Glomerular endothelial cell (primary cell): ENCODE results near the gene BTN1A1. TPM values are rescaled to one million over a fixed set of nuclear protein-coding genes. Genes with fewer than 3 reads are reported as not detected.
"Not testable (repeated sequence)": the region's sequence is repeated elsewhere in the genome, so short reads cannot be mapped to it uniquely, and the experiment has no call there.

Experiments
- DNase-seq: peaks from one replicate; pipeline ENCODE4 v3.0.0-alpha.2; 2011; ENCODE audit warnings: low read depth, low spot score; ENCODE audit errors: extremely low read depth
- total RNA-seq: library from RNA; depleted of rRNA; stranded (reverse); fragments of >200 nt; gene quantifications from 2 replicates; pipeline ENCODE4 v1.2.3, GENCODE V29; 2015

Gene BTN1A1
- total RNA-seq, 1 donor from 2014 or later, result not detected

DNA sequence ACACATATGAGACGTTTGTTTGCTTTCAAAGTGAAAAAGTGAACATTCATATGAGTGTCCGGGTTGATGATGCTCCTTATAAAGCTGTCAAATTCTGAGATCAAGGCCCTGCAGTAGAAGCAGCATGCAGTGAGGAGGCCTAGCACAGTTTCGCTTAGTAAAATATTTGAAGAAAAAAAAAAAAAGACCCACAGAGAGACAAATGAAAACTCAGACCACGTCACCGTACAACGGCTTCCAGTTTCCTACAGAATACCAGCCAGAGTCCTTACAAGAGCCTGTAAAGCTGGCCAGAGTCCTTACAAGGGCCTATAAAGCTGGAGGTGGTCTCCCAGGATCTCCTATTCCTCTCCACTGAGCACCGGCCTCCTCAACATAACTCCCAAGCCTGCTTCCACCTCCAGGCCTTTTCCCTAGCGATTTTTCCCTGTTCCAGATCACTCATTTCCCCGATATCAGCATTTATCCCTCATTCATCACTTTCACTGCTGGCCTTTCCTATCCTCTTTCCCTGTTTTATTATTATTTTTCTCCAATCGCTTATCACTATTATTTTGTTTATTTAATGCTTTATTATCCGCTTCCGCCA is 36.6 kb downstream of the BTN1A1 start:
- no peak for DNase-seq

DNA sequence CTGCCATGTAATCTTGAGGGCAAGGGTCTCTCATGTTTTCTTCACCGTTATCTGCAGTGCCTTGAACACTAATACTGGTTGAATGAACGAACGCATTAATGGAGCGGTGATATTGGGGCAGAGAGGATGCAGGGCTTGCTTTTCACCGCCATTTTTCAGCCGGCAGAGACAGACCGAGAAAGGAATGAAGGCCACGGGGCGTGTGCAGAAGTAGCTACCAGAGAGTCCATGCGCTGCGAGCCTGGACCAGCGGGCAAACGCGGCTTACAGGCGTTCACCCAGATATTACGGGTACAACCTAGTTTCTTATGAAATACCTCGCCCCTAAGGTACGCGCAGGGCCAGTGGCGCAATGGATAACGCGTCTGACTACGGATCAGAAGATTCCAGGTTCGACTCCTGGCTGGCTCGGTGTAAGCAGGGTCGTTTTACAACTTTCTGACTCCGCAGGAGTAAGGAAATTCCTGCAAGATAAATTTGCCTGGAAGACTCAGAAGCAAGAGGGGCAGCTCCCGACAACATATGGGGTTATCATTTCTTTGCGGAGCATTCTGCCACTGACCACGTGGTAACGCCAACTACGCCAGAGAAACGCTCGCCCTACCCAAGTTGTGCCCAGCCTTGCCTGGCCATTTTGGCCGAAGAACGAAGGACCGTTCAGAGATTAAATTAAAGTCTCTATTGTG is 37.2 kb downstream of the BTN1A1 start:
- DNase-seq, result peak; percentile 79

DNA sequence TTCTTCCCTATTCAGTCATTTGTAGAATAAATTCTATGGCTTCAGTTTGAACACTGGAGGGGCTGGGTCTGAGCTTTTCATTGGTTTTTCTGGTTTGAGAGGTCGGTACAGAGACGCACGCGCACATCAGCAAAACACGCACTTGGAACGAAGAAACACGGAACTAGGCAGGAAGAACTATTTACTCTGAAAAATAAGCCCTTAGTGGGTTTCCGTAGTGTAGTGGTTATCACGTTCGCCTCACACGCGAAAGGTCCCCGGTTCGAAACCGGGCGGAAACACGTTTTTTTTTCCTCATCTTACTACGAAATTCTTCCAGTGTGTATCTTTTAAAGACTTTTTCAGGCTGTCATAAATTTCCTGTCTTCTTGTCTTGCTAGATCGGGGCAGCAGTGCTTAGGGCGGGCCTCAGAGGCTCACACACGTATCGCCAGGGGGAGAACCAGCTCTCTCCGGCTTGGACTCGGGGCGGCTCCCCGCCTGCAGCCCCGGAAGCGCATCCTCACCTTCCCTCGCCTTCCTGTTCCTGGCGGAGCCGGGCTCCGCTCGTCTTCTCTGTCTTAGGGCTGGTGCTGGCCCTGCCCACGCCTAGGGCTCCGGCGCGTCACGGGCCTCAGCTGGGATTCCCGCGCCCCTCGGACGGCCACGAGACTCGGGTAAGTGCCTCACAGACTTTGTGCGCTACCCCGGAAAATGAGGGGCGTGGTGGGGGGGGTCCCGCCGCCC is 37.9 kb downstream of the BTN1A1 start, which contains the start of gene HMGN4:
HMGN4 (plus strand) TSS at position 521 of the 726 bp plus-strand sequence. CDS start 6,841 bp downstream, outside the sequence.
- DNase-seq, result peak; percentile 85

DNA sequence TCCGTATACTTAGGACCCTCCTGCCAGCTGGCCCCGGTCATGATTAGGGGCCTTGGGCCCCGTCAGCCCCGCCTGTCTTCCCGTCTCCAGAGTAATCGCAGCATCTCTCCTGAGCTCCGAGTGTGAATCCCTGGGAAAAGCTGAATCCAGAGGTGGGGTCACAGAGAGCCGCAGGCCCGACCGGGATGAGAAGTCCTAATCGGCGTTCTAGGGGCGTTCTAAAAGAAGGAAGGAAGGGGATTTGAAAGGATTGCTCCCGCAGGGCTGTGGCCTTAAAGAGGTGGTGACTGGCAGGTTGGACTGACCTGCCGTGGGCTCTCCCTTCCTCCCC is 38.4 kb downstream of the BTN1A1 start:
- DNase-seq, result no peak

DNA sequence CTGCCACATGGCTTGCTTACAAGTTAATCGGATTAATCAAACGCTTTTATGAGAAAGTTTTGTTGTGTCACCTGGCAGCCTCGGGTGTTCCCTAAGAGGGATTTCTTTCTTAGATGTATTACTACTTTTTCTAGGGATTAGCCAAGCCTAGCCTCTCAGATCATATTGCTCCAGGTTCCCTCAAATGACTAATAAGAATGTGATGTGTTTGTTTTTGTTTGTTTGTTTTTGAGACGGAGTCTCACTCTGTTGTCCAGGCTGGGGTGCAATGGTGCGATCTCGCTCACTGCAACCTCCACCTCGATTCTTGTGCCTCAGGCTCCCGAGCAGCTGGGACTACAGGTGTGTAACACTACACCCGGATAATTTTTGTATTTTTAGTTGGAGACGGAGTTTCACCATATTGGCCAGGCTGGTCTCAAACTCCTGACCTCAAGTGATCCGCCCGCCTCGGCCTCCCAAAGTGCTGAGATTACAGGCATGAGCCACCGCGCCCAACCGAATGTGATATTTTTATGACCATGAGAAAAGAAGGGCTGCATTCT is 39.0 kb downstream of the BTN1A1 start:
- no peak for DNase-seq

DNA sequence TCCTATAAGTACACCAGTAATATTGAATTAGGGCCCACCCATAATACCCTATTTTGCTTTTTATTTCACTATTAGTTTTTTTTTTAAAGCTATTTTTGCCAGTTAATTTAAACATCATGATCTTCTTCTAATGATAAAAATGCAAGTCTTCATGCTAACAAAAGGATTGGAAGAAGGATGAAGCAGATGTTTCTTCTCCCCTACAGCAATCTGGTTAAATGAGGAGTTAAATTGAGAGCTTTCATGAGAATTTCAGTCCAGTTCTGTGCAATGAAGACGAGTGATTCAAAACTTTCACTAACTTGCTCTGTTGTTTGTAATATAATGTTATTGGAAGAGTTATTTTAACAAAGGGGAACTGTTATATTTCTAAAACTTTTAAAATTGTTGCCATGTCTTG is 41.5 kb downstream of the BTN1A1 start:
- DNase-seq, result no peak

DNA sequence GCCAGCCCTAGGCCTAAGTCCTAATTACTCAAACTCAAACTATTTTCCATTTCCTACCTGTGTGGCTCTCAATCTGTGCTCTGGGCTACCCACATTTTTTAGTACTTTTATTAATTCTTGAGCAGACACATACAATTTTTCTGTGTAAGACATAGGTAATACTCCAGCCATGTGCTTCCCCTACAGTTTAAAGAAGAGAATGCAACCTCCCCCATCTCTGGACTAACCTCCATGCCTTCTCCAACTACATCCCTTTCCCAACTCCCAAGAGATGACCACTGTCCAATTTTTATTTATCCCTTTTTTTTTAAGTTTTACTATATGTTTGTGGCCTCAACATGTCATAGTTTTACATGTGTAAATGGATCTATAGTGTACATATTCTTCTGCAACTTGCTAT is 43.9 kb downstream of the BTN1A1 start:
- no peak for DNase-seq

DNA sequence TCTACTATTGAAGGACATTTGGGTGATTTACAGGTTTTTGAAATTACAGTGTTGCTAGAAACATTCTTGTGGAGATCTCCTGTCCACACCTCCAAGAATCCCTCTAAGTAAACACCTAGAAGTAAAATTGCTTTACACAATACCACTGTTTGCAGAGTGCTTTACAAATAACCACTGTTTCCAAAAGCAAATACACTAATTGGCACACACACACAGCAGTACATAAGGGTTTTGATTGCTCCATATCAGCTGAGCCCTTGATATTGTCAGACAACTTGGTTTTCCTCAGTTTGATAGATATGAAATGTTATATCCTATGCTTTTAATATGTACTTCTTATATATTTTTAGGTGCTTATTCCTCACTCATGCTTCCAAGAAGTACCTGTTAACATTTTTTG is 44.4 kb downstream of the BTN1A1 start:
- DNase-seq, result no peak

DNA sequence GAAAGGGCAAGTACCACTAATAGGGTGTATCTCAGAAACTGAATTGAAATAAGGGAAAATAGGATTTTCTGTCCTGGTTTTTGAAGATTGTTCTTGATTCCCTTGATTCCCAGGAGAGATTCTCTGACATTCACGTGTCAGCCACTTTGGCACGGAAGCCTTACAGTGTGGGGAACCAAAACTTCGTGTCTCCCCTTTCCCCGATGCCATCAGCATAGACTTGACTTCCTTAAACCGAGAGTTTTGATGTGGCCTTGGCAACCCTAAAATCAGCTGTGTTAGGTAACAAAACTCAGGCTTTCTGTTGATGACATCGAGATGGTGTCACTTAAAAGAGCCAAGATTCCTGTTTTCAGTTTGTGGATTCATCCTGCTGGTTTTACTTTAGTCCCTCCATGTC is 45.5 kb downstream of the BTN1A1 start:
- DNase-seq, result no peak

DNA sequence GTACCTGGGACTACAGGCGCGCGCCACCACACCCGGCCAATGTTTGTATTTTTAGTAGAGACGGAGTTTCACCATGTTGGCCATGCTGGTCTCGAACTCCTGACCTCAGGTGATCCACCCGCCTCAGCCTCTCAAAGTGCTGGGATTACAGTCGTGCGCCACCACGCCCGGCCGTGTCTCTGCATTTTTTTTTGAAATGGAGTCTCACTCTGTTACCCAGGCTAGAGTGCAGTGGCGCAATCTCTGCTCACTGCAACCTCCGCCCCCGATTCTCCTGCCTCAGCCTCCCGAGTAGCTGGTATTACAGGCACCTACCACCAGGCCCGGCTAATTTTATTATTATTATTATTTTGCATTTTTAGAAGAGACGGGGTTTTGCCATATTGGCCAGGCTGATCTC is 47.3 kb downstream of the BTN1A1 start:
- DNase-seq, result not testable (repeated sequence)

DNA sequence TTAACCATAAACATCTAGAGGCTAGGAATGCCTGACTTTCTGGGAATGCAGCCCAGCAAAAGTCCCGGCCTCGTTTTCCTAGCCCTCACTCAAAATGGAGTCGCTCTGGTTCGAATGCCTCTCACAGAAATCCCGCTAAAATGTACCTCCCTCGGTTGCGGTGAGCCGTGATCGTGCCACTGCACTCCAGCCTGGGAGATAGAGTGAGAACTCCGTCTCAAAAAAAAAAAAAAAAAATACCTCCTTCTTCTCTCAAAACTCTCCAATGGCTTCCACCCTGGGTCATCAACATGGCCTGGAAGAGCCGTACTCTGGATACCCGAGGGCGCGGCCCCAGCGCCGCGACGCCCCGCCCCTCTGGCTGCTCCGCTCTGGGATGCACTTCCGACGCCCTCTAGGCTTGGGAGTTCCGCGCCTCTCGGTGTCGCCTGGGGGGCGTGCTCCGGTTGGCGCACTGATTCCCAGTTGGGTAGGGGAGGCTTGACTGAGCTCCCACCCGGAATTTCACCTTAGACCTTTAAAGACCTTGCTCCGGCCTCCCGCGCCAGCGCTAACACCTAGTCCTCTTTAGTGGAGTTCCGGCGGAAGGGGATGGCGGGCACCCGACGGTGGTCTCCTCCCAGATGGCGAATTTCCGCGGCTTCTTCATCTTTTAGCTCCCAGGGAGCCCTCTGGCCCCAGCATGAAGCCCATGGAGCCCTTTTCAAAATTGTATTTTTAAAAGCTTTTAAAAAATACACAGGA is 50.3 kb downstream of the BTN1A1 start:
- no peak for DNase-seq

DNA sequence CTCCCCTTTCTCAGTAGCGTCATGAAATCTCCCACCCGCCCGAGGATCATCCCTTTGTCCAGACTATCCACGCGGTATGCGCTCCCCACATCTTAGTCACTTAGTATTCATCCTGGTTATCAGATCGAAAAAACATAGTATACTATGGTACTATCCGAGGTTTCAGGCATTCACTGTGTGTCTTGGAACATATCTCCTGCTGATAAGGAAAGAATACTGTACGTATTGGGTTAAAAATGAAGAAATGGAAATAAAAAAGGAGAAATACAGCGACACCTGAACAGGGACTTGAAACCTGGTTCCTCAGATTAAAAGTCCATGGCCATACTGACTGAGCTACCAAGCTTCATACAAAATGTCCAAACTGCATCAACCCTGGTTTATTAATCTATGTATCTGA is 52.1 kb downstream of the BTN1A1 start:
- DNase-seq, result no peak

DNA sequence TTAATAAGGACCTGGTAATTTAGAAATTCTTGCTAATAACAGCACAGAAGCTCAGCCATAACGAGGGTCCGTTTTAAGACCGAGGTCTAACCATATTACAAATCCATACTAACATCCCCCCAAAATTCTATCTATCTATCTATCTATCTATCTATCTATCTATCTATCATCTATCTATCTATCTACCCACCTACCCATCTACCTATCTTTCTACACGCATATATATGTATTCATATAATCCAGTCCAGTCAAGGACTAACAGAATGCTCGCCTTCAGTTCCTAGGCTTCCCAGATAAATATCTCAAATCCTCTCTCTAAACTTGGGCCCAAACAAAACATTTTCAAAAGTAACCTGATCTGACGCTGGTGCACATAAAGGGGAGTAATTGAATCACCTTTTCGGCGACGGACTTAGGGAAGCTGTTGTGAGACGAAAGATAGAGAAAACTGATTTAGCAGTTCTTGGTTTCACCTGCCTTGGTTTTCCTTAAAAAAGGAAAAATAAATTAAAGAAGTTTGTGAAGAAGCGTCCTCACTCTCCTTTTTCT is 52.6 kb downstream of the BTN1A1 start:
- DNase-seq, result no peak

DNA sequence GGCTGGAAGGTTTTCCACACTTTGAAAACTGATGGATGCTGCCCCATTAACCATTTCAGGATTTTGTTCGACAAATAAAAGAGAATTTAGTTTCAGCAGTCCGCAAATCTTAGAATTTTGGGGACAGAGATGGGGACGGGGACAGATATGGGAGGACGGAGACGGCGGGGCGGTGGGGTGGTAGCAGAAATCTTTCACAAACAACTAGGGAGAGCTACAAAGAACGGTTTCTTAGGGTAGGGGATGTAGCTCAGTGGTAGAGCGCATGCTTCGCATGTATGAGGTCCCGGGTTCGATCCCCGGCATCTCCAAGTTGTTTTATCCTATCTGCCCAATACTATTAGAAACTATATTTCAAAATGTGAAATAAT is 53.1 kb downstream of the BTN1A1 start:
- DNase-seq, result no peak

DNA sequence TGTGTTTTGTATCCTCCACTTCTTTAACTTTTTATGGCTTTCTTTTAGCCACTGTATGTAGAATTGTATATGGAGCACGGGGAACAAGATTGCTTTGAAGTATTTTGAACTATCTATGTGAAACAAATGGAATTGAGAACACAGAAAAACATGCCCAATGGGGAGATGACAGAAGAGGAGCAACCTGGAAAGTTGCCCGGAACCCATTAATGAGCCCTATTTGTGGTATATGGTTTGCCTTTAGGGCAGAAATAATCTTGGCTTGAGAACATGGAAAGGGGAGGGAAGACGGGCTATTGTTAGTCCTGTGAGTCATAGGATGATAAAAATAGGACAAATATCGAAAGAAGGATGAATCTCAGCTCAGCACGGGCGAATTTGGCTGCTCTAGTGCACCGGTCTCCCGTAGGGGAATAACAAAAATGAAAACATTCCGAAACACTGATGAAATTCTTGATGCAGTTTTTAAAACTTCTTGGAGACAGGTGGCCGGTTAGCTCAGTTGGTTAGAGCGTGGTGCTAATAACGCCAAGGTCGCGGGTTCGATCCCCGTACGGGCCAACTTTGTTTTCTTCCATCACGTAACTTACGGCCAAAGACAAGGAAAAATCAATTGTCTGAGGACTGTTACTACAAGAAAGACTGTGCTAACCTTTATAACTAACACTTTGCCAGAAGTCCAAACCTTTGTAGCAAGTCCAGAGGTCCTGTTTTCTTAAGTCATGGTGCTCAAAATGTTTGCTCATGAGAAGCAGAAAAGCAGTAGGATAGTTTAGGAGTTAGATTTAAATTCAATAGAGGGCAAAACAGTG is 53.7 kb downstream of the BTN1A1 start:
- no peak for DNase-seq

DNA sequence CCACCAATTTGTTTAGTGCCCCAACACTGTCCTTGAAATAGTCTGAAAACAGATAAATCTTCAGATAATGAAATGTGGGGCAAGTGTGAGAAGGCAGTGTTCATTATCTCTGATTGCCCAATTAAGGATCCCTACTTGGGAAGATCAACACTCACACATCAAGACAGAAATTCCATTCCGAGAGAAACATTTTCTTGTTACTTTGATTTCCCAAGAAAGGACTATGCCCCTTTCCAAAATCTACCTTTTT is 54.3 kb downstream of the BTN1A1 start:
- DNase-seq, result no peak

DNA sequence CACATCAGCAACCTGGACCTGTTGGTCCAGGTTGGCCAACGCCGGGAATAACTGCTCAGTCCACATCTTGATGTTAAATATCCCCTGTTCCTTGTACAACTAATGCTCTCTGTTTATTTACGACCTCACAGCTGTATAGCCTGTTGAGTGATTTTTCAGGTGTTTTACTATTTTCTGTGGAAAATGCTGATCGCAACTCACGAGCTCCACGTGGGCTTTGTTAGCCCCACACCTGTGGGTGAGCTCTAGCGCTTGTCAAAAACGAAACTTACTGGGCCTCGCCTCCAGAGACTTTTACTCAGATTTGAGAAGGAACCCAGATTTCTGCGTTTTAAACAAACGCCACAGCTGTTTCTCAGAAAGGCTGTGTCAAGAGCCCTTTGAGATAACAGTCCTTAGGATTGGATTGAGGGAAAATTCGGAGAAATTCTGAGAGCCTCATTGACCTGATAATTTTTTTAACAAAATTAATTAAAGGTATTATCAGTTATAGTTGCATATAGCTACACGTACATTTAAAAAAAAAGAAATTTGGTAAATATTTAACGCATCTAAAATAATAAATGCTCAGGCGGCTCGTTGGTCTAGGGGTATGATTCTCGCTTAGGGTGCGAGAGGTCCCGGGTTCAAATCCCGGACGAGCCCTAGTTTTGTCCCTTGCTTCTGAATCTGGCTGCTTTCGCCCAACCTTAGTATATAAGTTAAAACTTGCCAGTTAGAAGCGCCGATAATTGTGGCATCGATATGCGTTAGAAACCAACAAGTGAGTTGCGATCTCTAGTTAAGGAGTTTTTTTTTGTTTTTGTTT is 54.8 kb downstream of the BTN1A1 start:
- no peak for DNase-seq

DNA sequence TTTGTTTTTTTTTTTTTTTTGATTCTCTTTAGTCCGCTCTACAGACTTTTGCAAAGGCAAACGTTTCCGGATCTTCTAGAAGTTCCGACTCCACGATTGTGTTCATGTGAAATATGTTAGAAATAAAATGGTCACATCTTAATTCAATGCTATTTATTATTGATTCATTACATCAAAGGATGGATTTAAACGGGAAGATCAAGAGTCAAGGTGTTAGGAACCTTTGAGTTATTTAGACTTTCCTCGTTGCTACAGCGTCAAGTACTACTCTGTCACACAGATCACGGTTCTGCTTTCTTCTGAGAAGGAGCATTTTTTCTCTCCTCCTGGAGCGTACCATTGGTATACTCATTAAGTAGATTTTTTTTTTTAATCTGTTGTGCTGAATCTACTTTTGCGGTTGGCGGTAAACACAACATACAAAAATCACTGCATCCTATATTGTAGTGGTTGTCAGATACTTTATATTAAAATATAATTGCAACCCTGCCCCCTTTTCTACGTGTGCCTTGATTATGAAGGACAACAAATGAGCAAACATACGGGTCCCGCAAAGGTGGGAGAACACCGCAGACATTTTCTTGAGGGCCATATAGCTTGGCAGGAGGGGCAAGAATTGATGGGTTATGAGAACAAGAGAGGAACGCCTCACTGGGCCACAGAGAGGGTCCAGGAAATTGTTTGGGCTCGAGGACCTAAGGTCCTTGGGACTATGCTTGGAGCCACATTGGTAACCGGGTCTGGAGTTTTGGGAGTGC is 55.6 kb downstream of the BTN1A1 start:
- DNase-seq, result no peak
